NCI-H1092 (cell line): ENCODE data around the gene OLA1.
"Not testable (repeated sequence)": the region's sequence is repeated elsewhere in the genome, so short reads cannot be mapped to it uniquely, and the experiment has no call there.

Source experiments
- DNase-seq: peaks from one replicate; lab custom pipeline; 2025; lab: John Stamatoyannopoulos, UW

The OLA1 gene

DNA sequence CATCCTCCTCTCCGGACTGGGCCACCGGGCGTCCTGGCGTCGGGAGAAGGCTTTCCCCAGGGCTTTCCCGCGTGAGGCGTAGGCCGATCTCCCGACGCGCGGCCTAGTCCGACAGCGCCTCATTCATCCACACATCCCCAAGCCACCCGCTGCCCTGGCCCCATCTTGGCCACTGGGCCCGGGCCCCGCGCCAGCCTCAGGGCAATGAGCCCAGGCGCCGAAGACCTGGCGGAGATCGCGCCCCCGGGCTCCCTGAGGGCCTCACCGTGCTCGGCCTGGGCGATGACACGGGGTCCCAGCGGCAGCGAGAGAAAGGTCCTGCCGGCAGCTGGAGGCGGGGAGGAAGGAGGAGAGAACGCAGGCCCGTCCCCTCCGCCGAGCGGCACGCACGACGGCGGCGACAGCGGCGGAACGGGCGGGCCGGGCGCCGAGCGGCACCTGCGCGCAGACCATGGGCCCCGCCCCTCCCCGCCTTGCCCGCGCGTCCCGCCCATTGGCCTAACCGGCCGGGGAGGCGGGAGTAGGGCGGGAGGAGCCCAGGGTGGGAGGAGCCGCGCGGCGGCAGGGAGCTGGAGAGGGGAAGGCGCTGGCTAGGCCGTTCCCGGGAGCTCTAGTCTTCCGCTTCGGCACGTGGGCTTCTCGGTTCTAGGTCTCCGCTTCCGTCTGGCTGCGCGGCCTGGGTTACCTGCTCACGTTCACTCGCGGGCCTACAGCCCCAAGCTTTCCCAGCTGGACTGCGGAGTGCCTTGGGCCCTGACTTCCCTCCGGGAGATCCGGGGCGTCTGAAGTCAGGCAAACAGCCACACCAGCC, at the start of gene OLA1:
TSS of gene OLA1 (minus strand) at position 346 of the 811 bp plus-strand sequence. CDS start 1,717 bp downstream, outside the sequence.
- peak; percentile 83 for DNase-seq

DNA sequence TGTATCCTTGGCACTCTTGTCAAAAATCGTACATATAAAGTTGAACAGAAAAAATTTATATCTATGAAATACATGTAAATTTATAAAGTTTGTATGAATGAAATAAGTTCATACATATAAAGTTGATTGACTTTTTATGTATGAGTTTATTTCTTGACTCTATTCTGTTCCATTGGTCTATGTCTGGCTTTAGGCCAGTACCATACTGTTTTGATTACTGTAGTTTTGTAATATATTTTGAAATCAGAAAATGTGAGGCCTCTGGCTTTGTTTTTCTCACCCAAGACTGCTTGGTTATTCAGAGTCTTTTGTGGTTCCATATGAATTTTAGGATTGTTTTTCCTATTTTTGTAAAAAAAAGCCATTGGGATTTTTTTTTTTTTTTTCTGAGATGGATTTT, 44.6 kb upstream of the OLA1 start:
- no peak for DNase-seq

DNA sequence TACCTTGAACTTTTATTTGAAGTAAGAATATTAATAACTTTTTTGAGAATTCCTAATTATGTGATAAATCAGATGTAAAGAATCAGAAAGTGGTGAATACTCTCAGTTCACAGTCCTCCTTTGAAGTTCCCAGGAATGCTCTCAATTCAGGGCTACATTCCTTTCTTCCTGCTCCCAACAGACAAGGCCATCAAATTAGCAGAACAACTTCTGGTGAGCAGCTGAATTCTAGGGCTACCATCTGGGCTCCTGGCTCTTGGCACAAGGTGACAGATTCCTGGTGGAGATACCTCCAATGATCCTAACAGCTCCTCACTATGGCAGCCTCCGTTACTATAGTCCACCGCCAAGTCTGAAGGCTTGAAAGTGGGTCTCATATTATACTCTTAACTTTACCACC, 37.8 kb upstream of the OLA1 start:
- DNase-seq, result no peak

DNA sequence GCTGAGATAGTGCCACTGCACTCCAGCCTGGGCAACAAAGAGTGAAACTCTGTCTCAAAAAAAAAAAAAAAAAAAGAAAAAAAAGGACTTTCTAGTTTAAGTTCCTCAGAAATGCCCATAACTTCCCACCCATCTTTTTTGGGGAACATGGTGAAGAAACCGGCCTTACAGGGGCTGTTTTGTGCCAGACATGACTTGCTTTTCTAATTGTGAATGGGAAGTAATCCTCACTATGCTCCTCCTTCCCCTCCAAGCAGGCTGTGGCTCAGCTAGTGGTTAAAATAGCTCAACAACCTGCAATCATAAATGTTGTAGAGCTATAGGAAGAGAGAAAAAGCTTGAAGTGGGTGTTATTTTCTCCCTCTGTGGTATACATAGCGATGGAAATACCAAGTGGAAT, 34.1 kb upstream of the OLA1 start:
- DNase-seq, result no peak

DNA sequence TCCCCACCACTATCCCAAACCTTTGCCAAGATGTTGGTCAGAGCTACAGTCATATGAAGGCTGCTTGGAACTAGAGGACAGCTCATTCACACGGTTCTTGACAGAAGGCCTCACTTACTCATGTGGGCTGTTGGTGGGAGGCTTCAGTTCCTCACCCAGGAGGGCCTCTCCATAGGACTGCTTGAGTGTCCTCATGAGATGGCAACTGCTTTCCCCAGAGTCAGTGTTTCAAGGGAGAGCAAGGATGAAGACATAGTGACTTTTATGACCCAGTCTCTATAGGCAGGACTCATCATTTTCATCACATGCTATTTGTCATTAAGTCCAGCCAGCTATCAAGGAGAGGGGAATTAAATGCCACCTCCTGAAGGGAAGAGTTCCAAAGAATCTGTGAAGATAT, 33.4 kb upstream of the OLA1 start:
- DNase-seq, result no peak

DNA sequence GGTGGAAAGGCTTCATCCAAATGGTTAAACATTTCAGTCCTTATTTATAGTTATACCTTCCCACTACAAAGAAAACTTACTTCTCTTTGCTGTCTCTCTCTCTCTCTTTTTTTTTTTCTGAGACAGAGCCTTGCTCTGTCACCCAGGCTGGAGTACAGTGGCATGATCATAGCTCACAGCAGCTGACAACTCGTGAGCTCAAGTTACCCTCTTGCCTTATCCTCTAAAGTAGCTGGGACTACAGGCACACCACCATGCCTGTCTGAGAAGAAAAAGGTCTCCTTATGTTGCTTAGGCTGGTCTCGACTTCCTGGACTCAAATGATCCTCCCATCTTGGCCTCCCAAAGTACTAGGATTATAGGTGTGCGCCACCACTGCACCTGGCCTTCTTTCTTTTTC, 32.3 kb upstream of the OLA1 start:
- DNase-seq, result no peak

DNA sequence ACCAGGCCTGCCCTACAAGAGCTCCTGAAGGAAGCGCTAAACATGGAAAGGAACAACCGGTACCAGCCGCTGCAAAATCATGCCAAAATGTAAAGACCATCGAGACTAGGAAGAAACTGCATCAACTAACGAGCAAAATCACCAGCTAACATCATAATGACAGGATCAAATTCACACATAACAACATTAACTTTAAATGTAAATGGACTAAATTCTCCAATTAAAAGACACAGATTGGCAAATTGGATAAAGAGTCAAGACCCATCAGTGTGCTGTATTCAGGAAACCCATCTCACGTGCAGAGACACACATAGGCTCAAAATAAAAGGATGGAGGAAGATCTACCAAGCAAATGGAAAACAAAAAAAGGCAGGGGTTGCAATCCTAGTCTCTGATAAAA, 21.9 kb upstream of the OLA1 start:
- not testable (repeated sequence) for DNase-seq

DNA sequence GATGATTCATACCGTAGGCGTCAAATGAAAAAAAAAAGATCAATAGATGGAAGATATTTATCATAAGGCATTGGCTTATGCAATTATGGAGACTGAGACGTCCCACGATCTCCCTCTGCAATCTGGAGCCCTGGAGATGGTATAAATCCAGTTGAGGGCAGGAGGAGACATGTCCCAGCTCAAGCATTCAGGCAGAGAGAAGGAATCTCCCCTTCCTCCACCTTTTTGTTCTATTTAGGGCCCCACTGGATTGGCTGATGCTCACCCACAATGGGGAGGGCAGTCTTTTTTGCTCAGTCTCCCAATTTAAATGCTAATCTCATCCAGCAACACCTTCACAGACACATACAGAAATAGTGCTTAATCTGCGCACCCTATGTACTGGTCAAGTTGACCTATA, 18.0 kb upstream of the OLA1 start:
- no peak for DNase-seq

DNA sequence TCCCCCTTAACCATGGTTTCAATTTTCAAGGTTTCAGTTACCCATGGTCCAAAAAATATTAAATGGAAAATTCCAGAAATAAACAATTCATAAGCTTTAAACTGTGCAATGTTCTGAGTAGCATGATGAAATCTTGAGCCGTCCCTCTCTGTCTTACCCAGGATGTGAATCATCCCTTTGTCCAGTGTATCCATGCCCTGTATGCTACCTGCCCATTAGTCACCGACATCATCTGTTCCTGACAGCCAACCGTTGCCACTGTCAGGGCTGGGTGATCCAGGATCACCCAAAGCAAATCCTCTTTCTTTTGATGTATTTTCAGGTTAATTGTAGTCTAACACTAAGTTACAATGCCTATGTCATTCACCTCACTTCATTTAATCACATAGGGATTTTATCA, 15.7 kb upstream of the OLA1 start:
- no peak for DNase-seq

DNA sequence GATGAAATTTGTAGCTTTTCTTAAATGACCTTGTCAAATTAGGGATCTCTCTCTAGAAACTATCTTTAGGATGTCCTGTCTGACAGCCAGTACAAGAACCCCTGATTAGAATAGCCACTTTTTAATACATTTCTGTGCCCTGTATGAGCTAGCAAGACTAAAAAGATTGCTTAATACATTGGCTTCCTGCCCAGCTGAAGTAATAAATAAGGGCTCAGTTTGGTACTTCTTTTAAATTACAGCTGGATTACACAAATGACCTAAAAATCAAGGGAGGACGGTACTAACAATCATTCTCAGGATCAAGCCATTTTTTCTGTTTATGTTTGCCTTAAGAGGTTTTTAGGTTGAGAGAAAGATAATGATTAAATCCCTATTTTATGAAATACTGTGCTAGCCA, 11.6 kb upstream of the OLA1 start:
- DNase-seq, result no peak

DNA sequence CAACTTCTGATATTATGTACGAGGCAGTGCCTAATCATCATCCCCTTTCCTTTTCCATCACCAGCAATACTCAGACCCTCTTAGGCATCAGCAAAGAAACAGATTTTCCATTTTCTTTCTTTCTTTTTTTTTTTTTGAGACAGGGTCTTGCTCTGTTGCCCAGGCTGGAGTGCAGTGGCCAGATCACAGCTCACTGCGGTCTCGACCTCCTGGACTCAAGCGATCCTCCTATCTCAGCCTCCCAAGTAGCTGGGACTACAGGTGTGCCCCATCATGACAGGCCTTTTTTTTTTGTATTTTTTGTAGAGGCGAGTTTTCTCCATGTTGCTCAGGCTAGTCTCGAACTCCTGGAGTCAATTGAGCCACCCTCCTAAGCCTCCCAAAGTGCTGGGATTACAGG, 5.9 kb upstream of the OLA1 start:
- DNase-seq, result no peak

DNA sequence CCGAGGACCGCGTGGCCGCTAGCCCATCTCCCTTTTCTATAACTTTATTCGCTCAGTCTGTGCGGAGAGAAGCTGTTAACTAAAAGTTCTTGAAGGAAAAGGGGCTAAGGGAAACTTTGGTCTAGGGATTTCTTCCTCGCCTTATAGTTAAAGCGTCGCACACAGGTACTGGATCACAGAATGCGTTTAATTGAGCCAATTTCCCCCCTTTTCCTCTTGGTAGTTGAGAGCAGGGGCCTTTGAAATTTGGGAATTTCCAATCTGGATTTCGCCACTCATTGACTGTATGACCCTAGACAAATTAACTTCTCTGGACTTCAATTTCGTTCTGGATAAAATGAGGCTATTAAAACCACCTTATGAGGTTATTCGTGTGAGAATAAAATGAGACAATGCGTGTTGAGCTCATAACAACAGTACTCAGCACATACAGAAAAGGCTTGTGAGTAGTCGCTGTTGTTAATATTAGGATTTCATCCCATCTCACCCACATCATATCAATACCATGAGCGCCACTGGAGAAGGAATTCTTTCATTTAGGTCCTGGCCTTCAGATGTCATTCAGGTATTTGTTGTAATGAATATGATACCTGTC, 763 bp upstream of the OLA1 start:
- no peak for DNase-seq

DNA sequence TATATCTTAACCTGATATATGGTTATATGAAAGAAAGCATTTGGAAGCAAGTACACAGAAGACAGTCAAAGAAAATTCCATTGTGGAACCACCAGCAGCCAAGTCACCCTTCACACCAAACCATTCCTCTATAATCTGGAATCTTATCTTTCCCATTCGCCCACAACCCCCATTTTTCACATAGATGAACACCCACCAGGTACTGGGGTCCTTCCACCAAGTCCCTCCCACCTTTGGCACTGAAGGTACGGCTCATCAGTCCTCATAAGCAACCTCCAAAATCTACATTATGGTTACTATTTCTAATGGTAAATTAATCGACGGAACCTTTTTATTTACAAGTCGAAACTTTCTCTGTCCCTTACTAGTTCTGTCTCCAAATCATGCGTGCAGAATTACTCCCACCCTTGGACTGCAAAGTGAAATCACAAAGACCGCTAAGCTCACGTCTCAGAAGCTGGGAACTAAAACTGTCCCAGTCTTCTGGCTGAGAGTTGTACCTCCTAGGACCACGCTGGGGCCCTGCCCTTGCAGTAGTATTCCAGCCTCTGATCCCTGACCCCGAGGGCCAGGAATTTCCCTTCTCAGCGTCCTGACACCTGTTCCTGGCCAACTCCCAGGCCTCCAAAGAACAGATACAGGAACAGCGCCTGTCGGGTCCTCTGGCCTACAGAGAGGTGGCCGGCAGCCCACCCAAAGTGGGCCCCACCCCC, 702 bp downstream of the OLA1 start:
- DNase-seq, result no peak

DNA sequence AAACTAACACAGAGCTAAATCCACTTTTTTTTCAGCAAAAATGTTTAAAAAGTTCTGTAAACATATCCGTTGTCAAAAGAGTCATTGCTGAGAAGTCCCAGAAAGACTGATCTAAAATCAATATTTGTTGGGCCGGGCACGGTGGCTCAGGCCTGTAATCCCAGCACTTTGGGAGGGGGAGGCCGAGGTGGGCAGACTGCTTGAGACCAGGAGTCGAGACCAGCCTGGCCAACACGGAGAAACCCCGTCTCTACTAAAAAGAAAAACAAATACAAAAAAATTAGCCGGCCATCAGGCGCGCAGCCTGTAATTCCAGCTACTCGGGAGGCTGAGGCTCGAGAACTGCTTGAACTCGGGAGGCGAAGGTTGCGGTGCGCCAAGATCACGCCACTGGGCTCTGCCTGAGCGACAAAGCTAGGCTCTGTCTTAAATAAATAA, 1.4 kb downstream of the OLA1 start:
- DNase-seq, result no peak

DNA sequence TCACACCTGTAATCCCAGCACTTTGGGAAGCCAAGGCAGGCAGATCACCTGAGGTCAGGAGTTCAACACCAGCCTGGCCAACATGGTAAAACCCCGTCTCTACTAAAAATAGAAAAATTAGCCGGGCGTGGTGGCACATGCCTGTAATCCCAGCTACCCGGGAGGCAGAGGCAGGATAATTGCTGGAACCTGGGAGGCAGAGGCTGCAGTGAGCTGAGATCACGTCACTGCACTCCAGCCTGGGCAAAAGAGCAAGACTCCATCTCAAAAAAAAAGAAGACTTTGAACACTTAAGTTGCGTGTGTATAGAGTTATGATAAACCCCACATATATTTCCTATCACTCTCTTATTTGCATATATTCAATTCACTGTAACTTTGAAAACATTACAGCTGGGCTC, 2.7 kb downstream of the OLA1 start:
- DNase-seq, result not testable (repeated sequence)

DNA sequence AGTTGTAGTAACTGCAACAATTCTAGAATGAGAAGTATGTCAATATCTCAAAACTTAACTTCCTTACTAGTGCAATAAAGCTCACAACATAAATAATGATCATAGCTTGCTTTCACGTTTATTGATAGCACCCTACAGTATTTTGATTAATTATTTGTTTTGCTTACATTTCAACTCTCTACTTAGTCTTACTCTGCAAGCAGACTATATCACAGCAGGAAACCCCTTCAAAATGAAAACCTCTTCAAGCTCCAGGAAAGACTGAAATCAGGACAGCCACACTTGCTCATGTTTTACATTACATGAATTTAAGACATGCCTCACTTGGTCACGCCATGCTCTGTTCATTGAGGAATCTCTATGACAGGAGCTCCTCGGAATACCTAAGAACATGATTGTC, 3.3 kb downstream of the OLA1 start:
- no peak for DNase-seq

DNA sequence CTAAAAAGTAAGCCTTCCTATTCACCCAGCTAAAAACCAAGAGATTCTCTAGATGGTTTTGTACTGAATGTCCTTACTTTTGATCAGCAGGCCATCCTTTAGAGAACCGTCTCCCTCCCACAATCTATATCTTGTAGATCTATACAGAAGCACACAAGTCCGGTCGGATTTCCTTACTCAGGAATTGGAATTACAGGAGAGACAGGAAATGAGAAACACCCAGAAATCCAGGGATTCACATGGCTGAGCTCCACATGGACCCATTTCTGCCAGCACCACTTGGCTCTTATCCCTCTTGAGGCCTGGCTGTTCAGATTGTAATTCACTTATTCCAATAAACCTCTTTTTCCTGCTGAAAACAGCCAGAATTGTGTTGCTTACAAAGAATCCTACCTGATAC, 4.5 kb downstream of the OLA1 start:
- no peak for DNase-seq

DNA sequence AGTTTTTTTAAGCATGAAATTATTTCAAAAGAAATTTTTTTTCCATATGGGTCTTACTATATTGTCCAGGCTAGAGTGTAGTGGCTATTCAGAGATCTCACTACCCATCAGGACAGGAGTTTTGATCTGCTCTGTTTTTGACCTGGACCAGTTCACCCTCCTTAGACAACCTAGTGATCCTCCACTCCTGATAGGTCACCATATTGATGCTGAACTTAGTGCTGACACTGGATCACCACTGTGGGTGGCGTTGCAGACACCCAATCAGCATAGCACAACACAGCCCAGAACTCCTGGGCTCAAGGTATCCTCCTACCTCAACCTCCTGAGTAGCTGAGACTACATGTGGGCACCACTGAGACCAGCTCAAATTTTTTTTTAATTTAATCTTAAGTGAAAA, 8.2 kb downstream of the OLA1 start:
- DNase-seq, result no peak

DNA sequence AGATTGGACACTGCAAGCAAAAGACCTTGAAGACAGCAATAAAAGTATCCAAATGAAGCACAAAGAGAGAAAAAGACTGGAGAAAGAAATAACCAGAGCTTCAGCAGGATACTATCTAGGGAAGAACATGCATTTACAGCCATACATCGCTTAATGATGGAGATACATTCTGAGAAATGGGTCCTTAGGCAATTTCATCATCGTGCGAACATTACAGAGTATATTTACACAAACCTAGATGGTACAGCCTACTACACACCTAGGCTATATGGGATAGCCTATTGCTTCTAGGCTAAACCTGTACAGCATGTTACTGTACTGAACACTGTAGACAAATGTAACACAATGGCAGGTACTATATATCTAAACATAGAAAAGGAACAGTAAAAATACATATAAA, 11.9 kb downstream of the OLA1 start:
- no peak for DNase-seq

DNA sequence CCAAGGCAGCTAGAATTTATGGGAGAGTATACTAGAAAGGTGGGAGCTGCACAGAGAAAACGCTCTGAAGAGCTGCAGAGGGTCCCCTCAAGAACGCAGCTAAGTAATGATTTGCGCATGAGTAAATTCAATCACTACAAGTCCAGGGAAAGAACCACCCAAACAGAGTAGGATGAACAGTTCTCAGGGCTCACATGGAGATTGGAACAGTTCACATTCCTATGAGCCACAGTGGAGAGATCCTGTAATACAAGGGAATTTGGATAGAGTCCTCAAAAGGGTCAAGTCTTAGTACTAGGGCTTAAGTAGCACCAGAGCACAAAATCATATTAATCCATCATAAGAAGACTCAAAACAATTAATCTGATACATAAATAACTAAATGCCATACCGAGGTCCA, 12.7 kb downstream of the OLA1 start:
- DNase-seq, result no peak

DNA sequence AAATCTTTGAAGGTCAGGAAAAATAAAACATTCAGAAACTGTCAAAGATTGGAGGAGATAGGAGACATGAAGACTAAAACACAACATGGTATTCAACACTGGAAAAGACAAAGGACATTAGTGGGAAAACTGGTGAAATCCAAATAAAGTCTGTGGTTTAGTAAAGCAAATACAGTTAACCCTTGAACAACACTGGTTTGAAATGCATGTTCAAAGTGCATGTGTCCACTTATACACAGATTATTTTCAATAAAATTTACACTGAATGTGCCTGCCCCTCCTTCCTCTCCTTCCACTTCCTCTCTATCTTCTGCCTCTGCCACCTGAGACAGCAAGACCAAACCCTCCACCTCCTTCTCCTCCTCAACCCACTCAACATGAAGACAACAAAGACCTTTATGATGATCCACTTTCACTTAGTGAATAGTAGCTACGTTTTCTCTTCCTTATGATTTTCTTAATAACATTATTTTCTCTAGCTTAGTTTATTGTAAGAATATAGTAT, 14.5 kb downstream of the OLA1 start:
- DNase-seq, result no peak

DNA sequence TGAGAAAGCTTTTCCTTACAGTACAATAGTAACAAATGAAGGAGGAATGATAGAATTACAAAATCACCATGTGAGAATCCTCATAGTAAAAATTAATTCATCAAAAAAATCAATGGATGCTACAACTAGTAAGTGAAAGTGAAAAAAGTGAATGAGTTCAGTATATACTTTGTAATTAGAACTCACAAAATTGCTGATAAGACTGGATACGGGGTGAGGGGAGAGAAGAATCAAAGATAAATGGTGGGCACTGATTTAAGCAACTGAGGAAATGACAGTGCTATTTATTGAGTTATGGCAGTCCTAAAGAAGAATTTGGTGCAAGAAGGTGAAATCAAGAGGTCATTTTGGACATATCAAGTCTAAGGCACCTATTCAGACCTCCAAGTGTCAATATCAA, 20.6 kb downstream of the OLA1 start:
- no peak for DNase-seq

DNA sequence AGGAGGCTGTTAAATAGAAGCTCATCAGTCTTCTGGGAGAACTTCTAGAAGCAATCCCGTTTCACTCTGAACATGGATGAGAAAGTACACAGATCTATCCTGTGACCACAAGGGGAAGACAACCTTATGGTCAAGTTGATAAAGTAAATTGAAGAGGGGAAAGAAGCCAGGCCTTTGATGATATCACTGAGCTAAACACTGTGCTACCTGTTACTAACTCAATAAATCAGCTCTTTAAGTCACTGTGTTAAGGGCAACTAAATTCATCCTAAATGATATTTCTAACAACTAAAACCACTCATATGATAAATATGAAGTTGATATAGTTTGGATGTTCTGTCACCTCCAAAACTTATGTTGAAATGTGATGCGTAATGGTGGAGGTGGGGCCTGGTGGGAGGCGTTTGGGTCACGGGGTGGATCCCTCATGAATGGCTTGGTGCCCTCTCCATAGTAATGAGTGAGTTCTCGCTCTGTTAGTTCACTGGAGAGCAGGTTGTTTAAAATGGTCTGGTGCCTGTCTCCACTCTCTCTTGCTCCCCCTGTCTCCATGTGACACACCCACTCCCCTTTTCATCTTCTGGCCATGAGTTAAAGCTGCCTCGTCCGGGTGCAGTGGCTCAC, 23.6 kb downstream of the OLA1 start:
- no peak for DNase-seq
